NCI-H1092 treated with DMSO at 0.1 percent for 48 hours (cell line): ENCODE results near the gene SPTLC1.

Experiments
- DNase-seq: peaks from one replicate; lab custom pipeline; 2025; lab: John Stamatoyannopoulos, UW

Gene SPTLC1

DNA sequence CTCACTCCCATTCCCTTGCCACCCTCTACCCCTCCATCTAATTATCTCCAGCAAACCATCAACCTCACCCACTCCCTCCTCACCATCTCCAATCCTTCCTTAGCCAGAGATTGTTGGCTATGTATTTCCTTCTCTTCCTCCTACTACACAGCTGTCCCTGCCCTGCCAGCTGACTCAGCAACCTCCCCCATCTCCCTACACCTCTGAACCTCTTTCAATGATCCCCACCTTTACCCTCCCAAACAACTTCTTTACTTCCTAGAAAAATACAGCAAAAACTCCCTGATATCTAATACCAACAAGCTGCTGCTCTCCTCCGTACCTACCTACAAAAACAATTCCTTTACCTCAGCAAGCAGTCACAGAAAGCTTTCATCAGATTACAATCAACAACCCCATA, 37.3 kb downstream of the SPTLC1 start:
- DNase-seq: no peak

DNA sequence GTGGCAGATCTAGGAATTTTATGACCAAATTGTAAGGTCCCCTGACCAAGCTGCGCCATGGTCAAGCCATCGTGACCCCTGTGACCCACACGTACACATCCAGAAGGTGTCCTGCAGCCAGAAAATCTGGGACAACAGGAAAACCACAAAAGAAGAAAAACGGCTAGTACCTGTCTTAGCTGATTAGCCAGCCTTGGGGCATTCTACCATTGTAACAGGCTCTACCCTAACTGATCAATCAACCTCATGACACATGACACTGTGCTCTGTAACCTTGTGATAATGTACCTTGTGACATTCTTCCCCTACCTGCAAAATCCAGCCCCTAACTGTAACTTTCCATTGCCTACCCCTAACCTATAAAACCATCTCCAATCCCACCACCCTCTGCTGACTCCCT, 43.6 kb downstream of the SPTLC1 start:
- DNase-seq: no peak

DNA sequence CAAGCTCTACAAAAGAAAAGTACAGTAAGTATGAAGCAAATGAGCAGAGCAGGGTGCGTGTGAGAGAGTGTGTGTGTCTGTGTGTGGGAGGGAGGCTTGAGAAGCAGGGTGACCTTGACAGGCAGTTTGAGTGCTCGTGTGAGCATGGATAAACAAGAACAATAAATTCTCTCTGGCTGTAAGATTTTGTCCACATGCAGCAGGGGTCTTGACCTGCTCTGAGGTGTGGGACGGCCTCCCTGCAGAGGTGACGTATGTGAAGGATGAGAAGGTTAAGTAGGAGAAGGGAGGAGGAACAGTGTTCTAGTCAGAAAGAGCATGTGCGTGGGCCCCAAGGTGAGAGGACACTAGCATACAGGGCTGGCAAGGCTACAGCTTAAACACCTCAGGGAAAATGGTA, 49.0 kb downstream of the SPTLC1 start:
- DNase-seq: no peak

DNA sequence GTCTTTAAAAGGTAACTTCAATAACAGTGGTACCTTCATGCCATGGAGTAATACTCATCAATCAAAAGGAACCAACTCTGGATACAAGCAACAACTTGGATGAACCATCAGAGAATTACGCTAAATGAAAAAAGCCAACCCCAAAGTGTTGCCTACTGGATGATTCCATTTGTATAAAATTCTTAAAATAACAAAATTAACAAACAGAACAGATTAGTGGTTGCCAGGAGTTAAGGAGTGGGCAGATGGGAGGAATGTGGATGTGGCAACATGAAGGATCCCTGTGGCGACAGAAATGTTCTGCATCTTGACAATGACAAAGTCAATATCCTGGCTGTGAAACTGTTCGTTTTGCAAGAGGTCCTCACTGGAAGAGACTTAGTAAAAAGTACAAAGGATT, 50.5 kb downstream of the SPTLC1 start:
- DNase-seq: no peak

DNA sequence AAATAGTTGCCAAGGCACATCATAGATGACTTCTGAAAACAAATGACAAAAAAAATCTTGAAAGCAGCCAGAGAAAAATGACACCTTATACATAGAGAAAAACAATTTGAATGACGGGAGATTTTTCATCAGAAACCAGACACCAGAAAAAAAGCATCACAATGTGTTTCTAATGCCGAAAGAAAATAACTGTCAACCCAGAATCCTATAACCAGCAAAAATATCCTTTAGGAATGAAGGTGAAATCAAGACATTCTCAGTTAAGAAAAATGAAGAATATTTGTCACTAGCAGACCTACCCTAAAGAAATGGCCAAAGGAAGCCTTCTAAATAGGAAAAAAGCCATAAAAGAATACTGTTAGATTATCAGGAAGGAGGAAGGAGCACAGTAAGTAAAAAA, 54.0 kb downstream of the SPTLC1 start:
- DNase-seq: no peak

DNA sequence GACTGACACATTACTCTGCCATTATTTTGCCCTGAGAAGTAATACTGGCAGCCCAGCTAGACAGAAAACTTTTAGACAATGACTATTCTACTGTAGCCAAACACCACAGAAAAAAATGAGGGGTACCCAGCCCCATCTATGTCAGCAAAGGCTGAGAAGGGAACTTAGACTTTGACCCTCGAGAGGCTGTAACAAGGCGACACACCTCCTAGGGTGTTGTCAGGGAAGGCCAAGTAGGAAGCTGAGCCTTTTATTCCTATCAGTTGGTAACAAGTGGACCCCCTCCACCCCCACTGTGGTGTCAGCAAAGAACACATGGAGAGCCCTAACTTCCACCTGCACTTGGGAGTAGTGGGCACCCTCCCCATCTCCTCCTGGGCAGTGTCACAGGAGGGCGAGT, 55.6 kb downstream of the SPTLC1 start:
- no peak for DNase-seq

DNA sequence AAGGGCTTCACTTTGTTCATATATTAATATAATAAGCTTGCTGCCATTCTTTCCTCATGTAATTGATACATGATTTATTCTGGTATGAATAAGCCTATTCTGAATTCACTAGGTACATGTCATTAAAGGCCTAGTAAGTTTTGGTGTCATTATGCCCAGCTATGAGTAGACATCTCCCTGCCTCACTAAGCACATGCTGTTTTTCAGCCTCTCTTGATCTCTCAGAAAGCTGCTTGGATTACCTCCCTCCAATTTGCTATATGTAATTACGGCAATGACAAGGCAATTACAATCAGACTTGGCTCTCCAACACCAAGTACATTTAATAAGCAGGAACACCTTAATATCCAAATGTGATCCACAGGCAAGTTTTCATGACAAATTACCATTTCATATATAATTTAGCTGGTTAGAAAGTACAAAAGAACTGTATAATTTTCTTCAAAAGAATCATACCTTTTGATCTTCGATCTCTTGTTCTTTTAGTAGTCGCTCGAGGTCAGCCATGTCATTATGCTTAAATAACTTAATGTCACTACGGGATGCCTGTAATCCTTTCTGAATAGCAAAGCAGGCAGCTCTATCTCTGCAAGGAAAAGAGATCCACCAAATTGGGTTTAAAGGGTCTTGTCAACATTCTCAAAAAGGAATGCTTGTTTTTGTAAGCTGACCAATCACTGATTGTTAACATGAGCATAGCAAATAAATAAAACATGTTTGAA, 56.3 kb downstream of the SPTLC1 start:
- DNase-seq: no peak

DNA sequence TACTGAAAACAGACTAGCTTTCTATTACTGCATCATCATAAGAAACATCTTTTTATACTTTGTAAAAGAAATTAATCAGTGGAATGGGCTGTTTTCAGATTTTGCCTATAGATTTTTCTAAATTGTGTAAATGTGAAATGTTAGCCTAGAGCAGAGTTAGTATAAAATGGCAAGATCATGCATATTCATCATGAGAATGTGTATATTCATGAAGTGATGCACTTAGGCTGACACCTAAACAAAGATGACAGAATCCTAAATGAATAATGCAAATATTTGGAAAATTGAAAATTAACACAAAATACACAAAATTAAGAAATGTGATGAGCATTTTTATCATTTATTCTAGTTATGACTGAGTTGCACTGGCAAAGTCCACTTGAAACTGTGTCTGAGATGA, 57.2 kb downstream of the SPTLC1 start:
- no peak for DNase-seq

DNA sequence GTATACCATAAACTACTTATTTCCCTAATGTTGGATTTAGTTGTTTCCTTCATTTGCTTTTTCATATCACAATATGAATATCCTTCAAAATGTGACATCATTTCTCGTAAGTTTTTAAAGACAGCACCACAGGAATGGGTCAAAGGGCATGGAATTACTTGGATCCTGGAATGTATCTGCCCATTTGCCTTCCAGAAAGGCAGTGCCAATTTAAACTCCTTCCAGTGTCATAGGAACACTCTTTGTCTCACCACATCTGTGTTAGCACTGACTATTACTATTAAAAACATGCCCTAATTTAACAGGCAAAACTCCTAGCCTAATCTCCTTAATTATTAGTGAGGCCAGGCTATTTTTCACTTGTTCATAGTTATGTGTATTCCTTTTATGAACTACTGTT, 58.0 kb downstream of the SPTLC1 start:
- no peak for DNase-seq

DNA sequence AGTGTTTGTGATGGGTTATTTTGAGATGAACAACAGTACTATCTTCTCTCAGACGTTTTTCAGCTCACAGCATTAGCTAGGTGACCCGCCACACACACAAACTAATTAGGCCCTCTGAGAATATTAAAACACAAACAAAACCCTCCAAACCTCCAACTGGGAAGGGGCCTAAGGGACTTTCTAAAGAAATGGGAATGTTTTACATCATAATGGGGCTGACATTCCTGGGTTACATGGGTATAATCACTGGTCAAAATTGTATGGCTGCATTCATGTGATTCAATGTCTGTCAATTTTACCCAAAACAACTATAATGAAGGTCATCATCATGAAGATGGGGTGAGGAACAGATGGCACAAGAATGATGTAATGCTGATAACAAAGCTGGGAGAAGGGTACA, 59.6 kb downstream of the SPTLC1 start:
- no peak for DNase-seq

DNA sequence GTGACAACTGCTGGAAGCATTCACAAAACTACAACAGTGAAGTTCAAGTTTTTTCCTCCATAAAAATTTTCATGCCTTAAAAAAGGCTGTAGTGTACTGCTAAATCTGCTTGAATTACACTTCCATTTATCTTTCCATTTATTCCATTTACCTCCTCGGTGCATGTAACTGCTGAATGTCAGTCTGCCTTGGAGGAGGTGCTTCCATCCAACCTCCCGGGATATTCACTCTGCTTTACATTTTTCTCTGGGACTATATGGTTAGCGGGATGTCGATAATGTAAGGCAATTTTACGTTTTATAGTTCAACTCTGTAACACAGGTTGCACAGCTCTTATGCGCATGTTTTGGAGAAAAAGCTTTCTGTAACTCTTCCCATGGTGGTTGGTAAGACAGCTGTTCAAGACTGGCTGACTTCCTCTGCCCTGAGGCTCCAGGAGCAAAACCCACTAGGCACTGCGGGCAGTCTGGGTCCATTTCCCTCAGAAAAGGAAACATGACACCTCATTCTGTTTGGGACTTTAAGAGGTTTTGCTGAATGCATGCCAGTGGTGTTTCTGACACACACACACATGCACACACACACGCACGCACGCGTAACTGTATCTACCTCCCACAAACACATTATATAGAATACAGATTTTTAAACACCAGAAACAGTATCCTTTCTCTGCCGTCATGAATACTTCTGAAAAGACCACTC, 66.1 kb downstream of the SPTLC1 start:
- no peak for DNase-seq

DNA sequence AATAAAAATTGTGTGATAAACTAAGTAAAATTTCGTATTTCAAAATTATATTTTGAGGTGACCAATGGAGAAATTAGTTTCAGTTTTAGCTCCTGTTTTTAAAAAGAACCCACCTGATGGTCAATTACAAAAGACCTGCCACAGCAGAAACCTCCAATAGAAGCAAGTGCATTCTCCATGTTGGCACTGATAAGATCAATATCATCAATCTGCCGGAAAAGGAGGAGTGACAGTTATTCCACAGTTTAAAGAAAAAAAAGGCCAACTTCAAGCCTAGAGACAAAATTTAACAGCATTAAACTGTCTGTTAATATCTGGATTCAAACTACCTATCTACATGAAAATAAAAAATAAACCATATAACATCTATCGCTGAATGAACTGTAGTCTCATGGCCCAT, 67.7 kb downstream of the SPTLC1 start:
- DNase-seq: no peak

DNA sequence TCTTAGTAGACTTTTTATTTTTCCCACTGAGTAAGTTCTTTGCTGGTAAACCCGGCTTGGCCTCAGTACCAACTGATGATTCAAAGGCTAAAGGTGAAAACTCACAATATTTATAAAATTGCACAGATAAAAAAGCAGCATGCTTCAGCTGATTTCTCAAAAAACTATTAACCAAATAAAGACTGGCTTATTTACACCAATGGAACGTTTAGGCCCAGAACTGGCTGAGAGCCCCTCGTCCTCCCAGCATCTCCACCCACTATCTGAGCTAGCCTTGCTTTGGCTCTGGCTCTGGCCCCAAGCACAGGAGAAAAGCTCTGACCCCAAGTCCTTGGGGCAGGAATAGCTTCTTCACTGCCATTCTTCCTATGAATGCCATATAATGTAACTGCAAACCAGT, 68.5 kb downstream of the SPTLC1 start:
- DNase-seq: no peak

DNA sequence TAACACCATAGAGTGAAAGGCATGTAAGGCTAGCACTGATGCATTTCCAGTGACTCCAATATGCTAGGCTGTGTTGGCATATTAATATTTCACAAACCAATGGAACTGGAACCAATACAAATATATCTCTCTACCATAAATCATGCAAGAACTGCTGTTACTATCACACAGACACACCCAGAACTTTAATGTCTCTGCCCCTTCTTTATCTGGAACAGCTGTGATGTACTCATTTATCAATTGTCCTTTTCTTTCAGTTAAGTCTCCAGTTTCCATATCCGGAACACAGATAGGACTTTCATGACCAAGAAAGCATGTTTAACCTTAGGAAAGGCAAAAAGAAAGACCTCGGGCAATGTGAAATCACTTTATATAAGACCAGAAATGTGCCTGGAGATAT, 70.3 kb downstream of the SPTLC1 start:
- DNase-seq: no peak

DNA sequence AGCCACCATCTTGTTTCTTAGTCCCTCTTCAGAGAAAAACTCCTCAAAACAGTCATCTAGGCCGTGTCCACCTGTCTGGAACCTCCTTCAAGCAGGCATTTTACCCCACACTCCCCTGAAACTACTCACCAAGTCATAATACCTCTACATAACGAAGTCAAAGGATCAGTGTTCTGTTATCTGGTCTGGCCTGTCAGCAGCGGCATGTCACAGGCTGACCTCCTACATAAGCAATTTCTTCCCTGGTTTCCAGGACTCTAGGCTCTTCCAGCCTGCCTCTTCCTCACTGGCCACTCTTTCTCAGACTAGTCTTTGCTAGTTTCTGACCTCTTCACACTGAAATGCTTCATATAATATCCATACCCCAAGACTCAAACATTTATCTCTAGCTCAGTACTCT, 72.2 kb downstream of the SPTLC1 start:
- DNase-seq: no peak

DNA sequence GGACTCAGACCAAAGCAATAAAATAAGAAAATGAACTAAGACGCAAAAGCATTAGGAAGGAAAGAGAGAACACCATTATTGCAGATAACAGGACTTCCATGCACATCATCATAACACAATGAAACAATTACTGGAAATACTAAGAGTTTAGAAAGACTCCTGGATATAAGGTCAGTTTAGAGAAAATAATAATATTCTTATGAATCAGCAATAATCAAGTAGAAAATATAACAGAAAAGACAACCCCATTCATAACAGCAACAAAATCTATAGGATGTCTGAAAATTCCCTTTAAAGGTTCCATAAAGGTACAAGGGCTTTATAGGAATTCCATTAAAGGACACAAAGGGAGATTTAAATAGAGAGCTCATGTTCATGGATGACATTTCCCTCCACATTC, 73.0 kb downstream of the SPTLC1 start:
- DNase-seq: no peak

DNA sequence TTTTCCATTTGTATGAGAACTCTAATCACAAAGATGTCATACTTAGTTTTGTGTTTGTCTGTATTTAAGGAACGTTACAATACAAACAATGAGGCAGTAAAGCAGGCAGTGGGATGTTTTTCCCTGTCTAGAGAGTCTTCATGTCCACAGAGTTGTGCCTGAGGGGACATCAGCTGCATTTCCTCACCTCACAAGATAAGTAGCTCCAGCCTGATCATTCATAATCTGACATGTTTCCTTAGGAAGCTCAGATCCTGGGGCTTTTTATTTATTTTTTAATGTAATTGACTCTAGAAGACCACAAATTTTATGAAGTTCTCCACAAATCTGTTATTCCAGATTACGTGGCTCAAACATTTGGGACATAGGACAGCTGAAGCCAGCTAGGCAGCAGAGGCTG, 78.5 kb downstream of the SPTLC1 start:
- DNase-seq: no peak

DNA sequence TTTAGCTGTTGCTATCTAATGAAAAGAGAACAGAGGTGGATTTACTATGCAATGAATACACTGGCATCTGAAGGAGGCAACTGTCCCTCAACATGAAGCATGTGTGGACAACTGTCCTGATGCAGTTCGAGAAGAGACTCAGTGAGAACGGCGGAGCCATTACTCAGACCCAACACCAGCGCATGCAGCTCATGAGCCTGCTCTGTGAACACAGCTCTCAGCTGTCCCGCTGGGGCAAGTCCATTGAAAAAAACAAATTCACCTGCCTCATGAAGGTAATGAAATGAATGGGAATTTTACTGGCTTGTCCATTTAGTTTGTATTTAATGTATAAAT, 78.8 kb downstream of the SPTLC1 start:
- no peak for DNase-seq

DNA sequence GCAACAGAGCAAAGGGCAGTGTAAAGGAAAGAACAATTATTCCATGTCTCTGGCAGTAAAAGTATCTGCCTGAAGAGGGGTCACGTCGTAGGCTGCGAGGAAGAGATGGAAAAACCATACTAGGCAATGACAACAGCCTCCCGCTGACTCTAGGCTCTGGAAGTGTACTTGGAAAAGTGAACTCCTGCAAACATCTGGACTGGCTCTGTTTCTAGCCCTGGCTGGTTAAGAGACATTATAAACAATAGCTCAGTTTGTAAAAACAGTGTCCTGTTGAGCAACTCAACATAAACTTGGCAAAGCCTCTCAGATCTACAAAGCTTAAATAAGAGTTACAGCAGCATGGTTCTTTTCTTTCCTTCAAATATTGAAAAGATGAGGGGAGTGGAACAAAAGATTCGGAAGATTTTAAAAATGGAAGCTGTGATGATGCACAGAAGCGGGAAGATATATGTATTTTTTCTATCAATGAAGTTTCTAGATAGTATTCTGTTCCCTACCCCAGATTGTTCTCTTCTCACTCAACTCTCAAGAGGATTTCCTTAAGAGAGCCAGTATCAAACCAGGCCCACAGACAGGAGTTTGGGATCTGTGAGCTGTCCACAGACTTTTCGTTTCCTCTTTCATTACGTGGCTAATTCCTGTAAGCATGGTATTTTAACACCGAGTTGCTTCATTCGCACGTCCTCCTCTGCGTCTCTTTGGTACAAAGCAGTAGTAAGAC, 79.4 kb downstream of the SPTLC1 start:
- DNase-seq: no peak

DNA sequence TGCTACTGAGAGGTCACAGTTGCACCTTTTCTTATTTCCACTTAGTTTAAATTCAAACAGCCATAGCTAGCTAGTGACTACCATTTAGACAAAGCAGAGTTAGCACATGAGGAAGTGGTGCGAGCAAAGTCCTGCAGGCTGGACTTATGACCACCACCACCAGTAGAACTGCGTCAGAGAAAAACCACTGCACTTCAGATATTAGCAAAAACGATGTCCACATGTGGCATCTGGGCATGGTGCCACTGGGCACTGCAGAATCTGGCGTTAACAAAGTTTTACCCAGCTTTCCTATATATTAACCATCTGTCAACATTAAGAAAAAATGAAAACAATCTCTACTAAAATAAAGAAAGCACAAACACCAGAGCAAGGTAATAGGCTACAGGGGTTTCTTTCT, 80.1 kb downstream of the SPTLC1 start:
- no peak for DNase-seq

DNA sequence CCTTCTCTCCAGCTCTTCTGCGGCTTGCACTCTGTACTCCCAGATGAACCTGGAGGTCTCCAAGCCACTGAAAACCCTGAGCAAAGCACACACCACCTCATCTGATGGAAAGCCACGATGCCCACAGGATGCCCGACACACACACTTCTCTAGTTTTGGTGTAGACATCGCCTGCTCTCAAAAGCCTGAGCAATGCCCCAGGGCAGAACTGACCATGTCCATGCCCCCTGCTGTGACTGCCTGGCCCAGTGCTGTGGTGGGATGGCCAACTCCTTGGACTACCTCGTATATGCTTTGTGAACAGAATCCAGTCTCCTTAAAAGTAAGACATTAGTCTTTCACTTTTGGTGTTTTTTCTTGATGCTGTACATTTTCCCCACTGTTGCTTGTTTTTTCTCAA, 81.2 kb downstream of the SPTLC1 start:
- no peak for DNase-seq

DNA sequence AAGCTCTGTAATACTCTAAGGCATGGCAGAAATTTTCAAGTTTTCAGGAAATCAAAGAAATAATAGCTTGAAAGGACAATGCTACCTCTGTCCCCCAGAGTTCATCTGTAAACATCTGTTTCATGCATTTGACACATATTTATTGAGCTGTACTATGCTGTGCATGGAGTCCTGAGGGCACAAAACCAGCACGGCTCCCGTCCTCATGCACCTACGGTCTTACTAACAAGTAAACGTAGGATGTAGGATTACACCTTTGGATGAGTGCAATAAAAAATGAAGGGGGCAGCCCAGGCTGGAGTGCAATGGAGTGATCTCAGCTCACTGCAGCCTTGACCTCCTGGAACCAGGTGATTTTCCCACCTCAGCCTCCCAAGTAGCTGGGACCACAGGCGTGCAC, 81.9 kb downstream of the SPTLC1 start:
- no peak for DNase-seq

DNA sequence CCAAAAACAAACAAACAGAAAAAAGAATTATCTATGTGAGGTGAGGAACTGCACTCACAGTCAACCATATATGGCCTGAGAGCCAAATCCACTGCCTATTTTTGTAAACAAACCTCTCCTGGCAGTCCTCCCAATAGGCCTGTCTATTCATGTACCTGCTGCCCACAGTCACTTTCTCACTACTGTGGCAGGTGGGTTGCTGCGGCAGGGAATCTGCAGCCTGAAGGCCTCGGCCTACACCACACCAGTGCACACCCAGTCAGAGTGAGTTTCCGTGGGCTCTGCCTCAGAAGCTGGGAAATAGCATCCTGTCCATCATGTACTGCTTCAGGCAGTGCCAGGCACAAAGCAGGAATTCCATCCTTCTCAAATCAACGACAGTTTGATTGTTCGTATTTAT, 82.3 kb downstream of the SPTLC1 start:
- DNase-seq: no peak

DNA sequence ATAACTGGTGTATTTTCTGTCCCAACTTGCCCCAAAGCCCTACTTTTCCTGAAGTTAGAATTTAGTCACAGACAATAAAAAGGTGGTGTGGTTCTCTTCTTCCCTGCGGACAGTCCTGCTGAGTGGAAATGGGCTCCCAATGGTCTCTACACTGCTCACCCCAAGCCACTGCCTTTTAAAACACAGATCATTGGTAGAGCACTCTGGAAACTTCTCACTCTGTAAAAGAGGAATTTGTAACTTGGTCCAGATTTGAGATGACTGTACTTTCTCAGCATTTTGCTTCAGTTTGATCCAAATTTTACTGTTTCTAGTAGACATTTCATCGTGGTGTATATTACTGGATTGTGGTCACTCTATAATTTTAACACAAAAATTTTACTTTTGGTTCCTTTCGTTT, 84.8 kb downstream of the SPTLC1 start:
- DNase-seq: no peak
